H1 (cell line): Measurements from ENCODE around the gene DNAL4. TPM values are rescaled to one million over a fixed set of nuclear protein-coding genes. Genes with fewer than 3 reads are reported as not detected.

Experiments
- EZH2 ChIP-seq: fragments of 200-600 bp; sonication (generic); IDR thresholded peaks from 2 replicates; pipeline ENCODE4 v1.7.1; 2012; ENCODE audit warnings: low read depth, mild to moderate bottlenecking, moderate library complexity, low read length, inconsistent platforms; ENCODE audit not compliant: severe bottlenecking
- RNF2 ChIP-seq: fragments of 200-900, 300-1000 bp; sonication (generic); IDR thresholded peaks from 2 replicates; pipeline ENCODE4 v1.7.1; 2016; ENCODE audit warnings: borderline replicate concordance, low read depth, mild to moderate bottlenecking, antibody characterized with exemption, low read length; ENCODE audit not compliant: poor library complexity, severe bottlenecking; ENCODE audit errors: missing control alignments
- SAP30 ChIP-seq: fragments of 300-600 bp; sonication (generic); IDR thresholded peaks from 2 replicates; pipeline ENCODE4 v1.7.1; 2012; ENCODE audit warnings: low read length, moderate library complexity, mild to moderate bottlenecking, inconsistent platforms; ENCODE audit not compliant: insufficient read depth, insufficient replicate concordance
- SIN3A ChIP-seq, 2 experiments: IDR thresholded peaks in 1 of 2; conservative IDR thresholded peaks in 1 of 2; 2 replicates each; pipeline ENCODE4 v1.6.1; 2011 to 2012; ENCODE audit warnings: low read length in 2 of 2, improper control_type of control experiment in 1 of 2, low read depth in 1 of 2, mild to moderate bottlenecking in 1 of 2
- polyA plus RNA-seq, 7 experiments: library from polyadenylated mRNA; depleted of rRNA in 3 of 7; stranded (reverse) in 5 of 7; unstranded in 2 of 7; fragments of >200 nt in 5 of 7; fragments of 200-250 nt in 2 of 7; gene quantifications; 1 replicate in 5 of 7; 2 replicates in 1 of 7; 4 replicates in 1 of 7; pipeline versions ENCODE4 v1.2.1 to v1.2.3, GENCODE V29; 2011 to 2013; ENCODE audit warnings: missing spikeins in 2 of 7, mixed read lengths in 2 of 7
- total RNA-seq: library from RNA; stranded (reverse); fragmentation: NEBNext Ultra II Directional; extraction: Animal tissue kit (Norgen Biotek cat#: 25700); gene quantifications from 2 replicates; pipeline ENCODE4 v1.2.1, GENCODE V29; 2021
- TF ChIP-seq, protein P1 (sequence below): IDR thresholded peaks from 2 replicates; pipeline ENCODE4 v1.6.1; 2012; ENCODE audit warnings: inconsistent platforms

DNAL4 gene
- total and polyA plus RNA-seq, 2 of the 8 experiments (the other 6 are each of a cell fraction or from before 2014, with no cell fraction given) = 8.8 to 14.0 TPM

DNA sequence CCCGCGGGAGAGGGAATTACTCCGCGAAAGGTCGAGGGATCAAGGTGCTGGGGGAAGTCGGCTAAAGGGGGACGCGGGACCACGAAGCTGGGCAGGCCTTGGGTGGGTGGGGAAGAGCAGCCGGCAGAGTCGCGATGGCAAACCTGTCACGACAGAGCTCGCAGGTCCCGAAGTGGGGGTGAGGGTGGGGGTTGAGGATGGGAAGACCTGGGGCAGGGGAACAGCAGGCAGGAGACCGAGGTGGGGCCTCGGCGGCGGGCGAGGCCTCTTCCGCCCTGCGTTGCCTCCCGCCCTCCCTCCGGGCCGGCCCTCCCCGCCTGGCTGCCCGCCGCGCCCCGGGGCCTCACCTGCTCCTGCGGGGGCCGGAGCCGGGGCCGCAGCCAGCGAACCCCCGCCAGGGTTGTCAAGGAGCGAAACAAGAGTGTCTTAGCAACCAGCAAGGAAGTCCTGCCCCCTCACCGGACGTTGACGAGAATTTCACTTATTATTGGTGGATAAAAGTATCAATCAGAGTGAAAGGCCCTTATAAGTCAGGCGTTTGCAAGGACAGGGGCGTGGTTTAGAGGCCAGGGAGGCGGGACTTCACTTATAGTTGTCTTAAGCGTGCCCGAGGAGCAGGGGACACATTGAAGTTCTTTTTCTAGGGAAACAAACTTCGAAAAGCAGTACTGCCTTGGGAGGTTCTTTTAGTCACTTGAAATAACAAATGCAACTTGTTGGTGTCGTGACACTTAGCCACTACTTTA, at the start of gene DNAL4 (continued):
- TF ChIP-seq EZH2 (no peak), RNF2 (no peak), SIN3A (conservative IDR thresholded peaks at IDR 0.05 in 1 of 2, IDR thresholded peaks at IDR 0.05 in 1 of 2; ENCODE audit: low read depth in 1 of 2, low read length in 2 of 2) (peak; percentile 49 to 86; a peak in 1 of 4 replicates), SAP30 (peak; percentile 37)
- TF ChIP-seq, protein P1, sequence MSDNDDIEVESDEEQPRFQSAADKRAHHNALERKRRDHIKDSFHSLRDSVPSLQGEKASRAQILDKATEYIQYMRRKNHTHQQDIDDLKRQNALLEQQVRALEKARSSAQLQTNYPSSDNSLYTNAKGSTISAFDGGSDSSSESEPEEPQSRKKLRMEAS = no peak
